Type B pancreatic cell (in vitro differentiated cells): ENCODE data around the gene RPL6. TPM values are rescaled to one million over a fixed set of nuclear protein-coding genes. Genes with fewer than 3 reads are reported as not detected.

Experiments used
- DNase-seq: peaks from one replicate; pipeline ENCODE4 v3.0.0; 2021; ENCODE audit warnings: mixed read lengths; ENCODE audit not compliant: unreplicated experiment; ENCODE audit errors: extremely low spot score
- H3K27ac Mint-ChIP-seq: 2 replicates; pipeline ENCODE4 v1.8.0; 2021; ENCODE audit warnings: mild to moderate bottlenecking, mixed read lengths
- H3K27me3 Mint-ChIP-seq: 2 replicates; pipeline ENCODE4 v1.8.0; 2021; ENCODE audit warnings: mixed read lengths
- H3K36me3 Mint-ChIP-seq: 2 replicates; pipeline ENCODE4 v1.8.0; 2021; ENCODE audit warnings: mixed read lengths
- H3K4me1 Mint-ChIP-seq: one replicate; pipeline ENCODE4 v1.8.0; 2021; ENCODE audit warnings: mixed read lengths; ENCODE audit not compliant: unreplicated experiment
- H3K4me3 Mint-ChIP-seq: 2 replicates; pipeline ENCODE4 v1.8.0; 2021; ENCODE audit warnings: mild to moderate bottlenecking, mixed read lengths
- H3K9me3 Mint-ChIP-seq: 2 replicates; pipeline ENCODE4 v1.8.0; 2021; ENCODE audit warnings: mixed read lengths
- total RNA-seq: library from RNA; stranded (reverse); gene quantifications from 2 replicates; pipeline ENCODE4 v1.2.1, GENCODE V29; 2021; ENCODE audit warnings: low replicate concordance
- TF ChIP-seq, protein P1 (sequence below): fragments of 200-600 bp; sonication (generic); conservative IDR thresholded peaks from 2 replicates; pipeline ENCODE4 v1.5.0; 2021; ENCODE audit warnings: antibody characterized with exemption, mild to moderate bottlenecking

Gene RPL6
- total RNA-seq, 1 donor from 2014 or later: 1,993 TPM

DNA sequence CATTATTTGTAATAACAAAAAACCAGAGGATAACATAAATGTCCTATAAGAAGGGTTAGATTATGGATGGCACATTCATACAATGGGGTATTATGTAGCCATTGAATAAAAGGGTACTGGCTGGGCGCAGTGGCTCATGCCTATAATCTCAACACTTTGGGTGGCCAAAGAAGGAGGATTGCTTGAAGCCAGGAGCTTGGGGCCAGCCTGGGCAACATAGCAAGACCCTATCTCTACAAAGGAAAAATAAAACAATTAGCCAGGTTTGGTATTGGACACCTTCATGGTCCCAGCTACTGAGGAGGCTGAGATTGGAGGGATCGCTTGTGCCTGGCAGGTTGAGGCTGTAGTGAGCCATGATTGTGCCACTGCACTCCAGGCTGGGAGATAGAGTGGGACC lies 24.1 kb upstream of the RPL6 start:
- Mint-ChIP-seq H3K4me3 (no peak overlapping the region), H3K36me3 (no peaks in the 10 kb centered on the region), H3K9me3 (no peaks in the 10 kb centered on the region), H3K4me1 (peaks cover 7% of the 10 kb centered on the region), H3K27ac (no peak overlapping the region), H3K27me3 (no peaks in the 10 kb centered on the region)
- DNase-seq: no peak
- TF ChIP-seq, protein P1, sequence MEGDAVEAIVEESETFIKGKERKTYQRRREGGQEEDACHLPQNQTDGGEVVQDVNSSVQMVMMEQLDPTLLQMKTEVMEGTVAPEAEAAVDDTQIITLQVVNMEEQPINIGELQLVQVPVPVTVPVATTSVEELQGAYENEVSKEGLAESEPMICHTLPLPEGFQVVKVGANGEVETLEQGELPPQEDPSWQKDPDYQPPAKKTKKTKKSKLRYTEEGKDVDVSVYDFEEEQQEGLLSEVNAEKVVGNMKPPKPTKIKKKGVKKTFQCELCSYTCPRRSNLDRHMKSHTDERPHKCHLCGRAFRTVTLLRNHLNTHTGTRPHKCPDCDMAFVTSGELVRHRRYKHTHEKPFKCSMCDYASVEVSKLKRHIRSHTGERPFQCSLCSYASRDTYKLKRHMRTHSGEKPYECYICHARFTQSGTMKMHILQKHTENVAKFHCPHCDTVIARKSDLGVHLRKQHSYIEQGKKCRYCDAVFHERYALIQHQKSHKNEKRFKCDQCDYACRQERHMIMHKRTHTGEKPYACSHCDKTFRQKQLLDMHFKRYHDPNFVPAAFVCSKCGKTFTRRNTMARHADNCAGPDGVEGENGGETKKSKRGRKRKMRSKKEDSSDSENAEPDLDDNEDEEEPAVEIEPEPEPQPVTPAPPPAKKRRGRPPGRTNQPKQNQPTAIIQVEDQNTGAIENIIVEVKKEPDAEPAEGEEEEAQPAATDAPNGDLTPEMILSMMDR: no peak

DNA sequence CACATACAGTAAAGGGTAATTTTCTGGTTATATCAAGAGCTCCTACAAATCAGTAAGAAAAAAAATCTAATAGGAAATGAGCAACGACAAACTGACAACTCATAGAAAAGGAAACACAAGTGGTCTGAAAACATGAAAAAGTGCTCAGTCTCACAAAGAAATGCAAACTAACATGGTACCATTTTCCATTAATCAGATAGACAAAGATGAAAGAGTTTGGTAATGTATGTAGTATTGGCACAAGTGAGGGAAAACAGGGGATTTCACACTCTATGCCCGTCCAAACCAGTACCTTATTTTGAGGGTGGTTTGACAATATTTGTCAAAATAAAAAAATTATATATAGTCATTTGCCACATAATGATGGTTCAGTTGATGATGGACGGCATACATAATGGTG lies 22.6 kb upstream of the RPL6 start:
- TF ChIP-seq, protein P1: no peak
- no peak overlapping the region for H3K27ac Mint-ChIP-seq
- no peak for DNase-seq
- H3K36me3 Mint-ChIP-seq: peaks cover 4% of the 10 kb centered on the region
- no peaks in the 10 kb centered on the region for H3K9me3 Mint-ChIP-seq
- H3K27me3 Mint-ChIP-seq: no peaks in the 10 kb centered on the region
- no peaks in the 10 kb centered on the region for H3K4me1 Mint-ChIP-seq
- H3K4me3 Mint-ChIP-seq: no peak overlapping the region

DNA sequence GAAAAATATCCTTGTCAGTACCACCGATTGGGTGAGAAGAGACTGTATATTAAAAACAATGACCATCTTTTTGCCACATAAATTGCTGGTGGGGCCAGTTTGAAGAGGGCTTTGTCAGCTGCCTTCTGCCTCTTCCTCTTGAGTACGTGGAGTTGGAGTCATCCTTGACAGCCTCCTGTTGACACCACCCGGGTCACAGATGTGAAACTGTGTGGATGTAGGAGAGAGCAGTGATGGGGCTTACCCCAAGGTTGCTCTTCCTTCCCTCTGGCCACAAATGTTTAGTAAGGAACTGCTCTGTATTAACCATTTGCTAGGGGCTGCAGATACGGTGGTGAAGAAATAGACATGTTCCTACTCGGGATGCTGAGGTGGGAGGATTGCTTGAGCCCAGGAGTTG lies 21.5 kb upstream of the RPL6 start:
- no peaks in the 10 kb centered on the region for H3K9me3 Mint-ChIP-seq

DNA sequence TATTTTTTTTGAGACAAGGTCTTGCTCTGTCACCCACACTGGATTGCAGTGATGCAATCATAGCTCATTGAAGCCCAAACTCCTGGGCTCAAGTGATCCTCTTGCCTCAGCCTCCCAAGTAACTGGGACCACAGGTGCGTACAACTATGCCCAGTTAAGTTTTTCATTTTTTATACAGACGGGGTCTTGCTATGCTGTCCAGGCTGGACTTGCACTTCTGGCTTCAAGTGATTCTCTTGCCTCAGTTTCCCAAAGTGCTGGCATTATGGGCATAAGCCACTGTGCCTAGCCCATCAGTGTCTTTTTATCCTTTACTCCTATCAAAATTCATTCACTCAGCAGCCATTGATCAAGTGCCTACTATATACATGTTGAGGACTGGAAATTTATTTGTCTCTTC lies 18.4 kb upstream of the RPL6 start:
- no peaks in the 10 kb centered on the region for H3K27me3 Mint-ChIP-seq
- peaks cover 5% of the 10 kb centered on the region for H3K4me1 Mint-ChIP-seq
- no peak overlapping the region for H3K4me3 Mint-ChIP-seq
- no peaks in the 10 kb centered on the region for H3K9me3 Mint-ChIP-seq
- TF ChIP-seq, protein P1: no peak
- H3K36me3 Mint-ChIP-seq: peaks cover 4% of the 10 kb centered on the region
- no peak for DNase-seq
- no peak overlapping the region for H3K27ac Mint-ChIP-seq

More for the DNA sequence above, 21.5 kb upstream of the RPL6 start:
- Mint-ChIP-seq H3K4me3 (no peak overlapping the region), H3K36me3 (peaks cover 4% of the 10 kb centered on the region), H3K27ac (no peak overlapping the region), H3K4me1 (no peaks in the 10 kb centered on the region), H3K27me3 (no peaks in the 10 kb centered on the region)
- no peak for DNase-seq
- TF ChIP-seq, protein P1: no peak

DNA sequence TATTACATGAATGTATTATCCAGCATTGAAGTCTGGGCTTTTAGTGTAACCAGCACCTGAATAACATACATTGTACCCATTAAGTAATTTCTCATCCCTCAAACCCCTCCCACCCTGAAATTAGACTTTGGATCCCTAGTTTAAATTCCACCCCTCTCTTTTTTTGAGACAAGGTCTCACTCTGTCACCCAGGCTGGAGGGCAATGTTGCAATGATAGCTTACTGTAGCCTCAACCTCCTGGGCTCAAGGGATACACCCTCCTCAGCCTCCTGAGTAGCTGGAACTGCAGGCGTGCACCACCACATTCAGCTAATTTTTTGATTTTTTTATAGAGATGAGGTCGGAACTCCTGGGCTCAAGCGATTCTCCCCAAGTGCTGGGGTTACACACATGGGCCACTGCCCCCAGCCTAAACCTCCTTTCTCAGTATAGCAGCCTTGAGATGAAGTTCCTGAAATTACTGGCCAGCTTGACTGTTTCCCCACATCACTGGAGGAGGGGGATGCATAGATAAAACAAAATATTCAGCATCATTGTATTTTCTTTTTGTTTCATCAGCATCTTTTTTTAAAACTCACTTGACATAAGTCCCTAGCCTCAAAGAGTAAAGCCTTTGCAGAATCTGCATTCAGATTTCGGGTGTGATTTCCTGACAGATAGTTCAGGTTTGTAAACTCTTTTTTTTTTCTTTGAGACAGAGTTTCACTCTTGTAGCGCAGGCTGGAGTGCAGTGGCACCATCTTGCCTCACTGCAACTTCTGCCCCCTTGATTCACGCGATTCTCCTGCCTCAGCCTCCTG lies 16.4 kb upstream of the RPL6 start:
- H3K9me3 Mint-ChIP-seq: no peaks in the 10 kb centered on the region
- no peak for DNase-seq
- H3K36me3 Mint-ChIP-seq: peaks cover 4% of the 10 kb centered on the region
- H3K4me3 Mint-ChIP-seq: no peak overlapping the region
- TF ChIP-seq, protein P1: no peak
- H3K27ac Mint-ChIP-seq: no peak overlapping the region
- H3K4me1 Mint-ChIP-seq: peaks cover 8% of the 10 kb centered on the region
- H3K27me3 Mint-ChIP-seq: no peaks in the 10 kb centered on the region
